ENCODE data around the gene PAIP2.

PAIP2 gene

GRCh38 chr5:139378941-139379361 is 37.3 kb downstream of the PAIP2 start:
- Histone ChIP-seq H3K36me3 (ENCODE audit: control insufficient read depth, insufficient read depth, low read length) (no peaks in the 10 kb centered on the region), H3K9me3 (ENCODE audit: control insufficient read depth, insufficient read depth, low read length) (no peaks in the 10 kb centered on the region), H3K27me3 (ENCODE audit: control insufficient read depth, insufficient read depth, low read length) (no peaks in the 10 kb centered on the region), H3K4me1 (ENCODE audit: control insufficient read depth, insufficient read depth, low read length) (peaks cover 5% of the 10 kb centered on the region; the same call in 1 of the 2 replicates), H3K9ac (ENCODE audit: low read depth, low read length) (no peak overlapping the region), H3K4me3 (ENCODE audit: low read depth, low read length) (no peak overlapping the region), H3K27ac (ENCODE audit: low read depth, low read length) (no peak overlapping the region)

DNA sequence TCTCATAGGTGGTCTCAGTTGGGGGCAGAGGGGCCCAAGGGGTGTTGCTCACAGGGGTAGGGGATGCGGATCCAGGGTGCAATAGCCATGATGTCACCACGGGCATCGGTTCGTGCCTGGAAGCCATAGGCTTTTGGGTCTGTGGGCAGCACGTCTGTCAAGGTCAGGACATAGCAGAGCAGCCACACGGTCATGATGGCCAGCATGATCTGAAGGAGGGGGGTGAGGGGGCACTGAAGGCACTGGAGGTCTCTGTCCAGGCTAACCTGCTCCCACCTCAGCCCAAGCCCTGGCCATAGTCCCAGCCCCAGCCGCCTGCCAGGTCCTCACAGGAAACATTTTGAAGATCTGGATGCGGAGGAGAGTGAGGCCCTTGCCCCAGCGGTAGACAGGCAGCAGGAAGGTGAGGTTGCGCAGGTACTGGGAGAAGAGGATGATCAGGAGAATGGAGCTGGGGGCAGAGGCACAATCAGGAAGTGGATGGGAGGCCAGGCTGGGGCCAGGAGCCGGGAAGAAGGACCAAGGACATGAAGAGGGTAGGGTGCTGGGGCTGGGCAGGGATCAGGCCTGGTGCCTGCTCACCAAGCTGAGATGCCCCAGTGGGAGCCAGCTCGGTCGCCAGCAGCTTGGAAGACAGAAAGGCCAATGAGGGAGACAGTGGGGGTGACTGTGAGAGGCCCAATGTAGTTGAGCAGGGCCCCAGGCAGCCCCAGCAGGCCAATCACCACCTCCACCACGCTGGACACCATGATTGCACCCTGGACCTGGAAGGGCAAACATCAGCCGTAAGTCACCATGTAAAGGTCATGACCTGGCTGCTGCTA is 38.2 kb downstream of the PAIP2 start:
- H3K9me3 ChIP-seq (ENCODE audit: control insufficient read depth, insufficient read depth, low read length) = no peaks in the 10 kb centered on the region
- no peak overlapping the region for H3K9ac ChIP-seq (ENCODE audit: low read depth, low read length)

GRCh38 chr5:139381837-139382761 is 40.4 kb downstream of the PAIP2 start:
- Histone ChIP-seq H3K27ac (ENCODE audit: low read depth, low read length) (no peak overlapping the region), H3K27me3 (ENCODE audit: control insufficient read depth, insufficient read depth, low read length) (no peaks in the 10 kb centered on the region), H3K4me3 (ENCODE audit: low read depth, low read length) (no peak overlapping the region), H3K9me3 (ENCODE audit: control insufficient read depth, insufficient read depth, low read length) (no peaks in the 10 kb centered on the region), H3K9ac (ENCODE audit: low read depth, low read length) (no peak overlapping the region), H3K4me1 (ENCODE audit: control insufficient read depth, insufficient read depth, low read length) (peaks cover 5% of the 10 kb centered on the region; the same call in 1 of the 2 replicates), H3K36me3 (ENCODE audit: control insufficient read depth, insufficient read depth, low read length) (no peaks in the 10 kb centered on the region)

More for the DNA sequence above, 38.2 kb downstream of the PAIP2 start:
- peaks cover 5% of the 10 kb centered on the region; the same call in 1 of the 2 replicates for H3K4me1 ChIP-seq (ENCODE audit: control insufficient read depth, insufficient read depth, low read length)
- no peak overlapping the region for H3K27ac ChIP-seq (ENCODE audit: low read depth, low read length)
- H3K4me3 ChIP-seq (ENCODE audit: low read depth, low read length) = no peak overlapping the region
- H3K36me3 ChIP-seq (ENCODE audit: control insufficient read depth, insufficient read depth, low read length) = no peaks in the 10 kb centered on the region
- H3K27me3 ChIP-seq (ENCODE audit: control insufficient read depth, insufficient read depth, low read length) = no peaks in the 10 kb centered on the region

GRCh38 chr5:139382807-139383206 is 41.2 kb downstream of the PAIP2 start:
- no peaks in the 10 kb centered on the region for H3K27me3 ChIP-seq (ENCODE audit: control insufficient read depth, insufficient read depth, low read length)
- no peak overlapping the region for H3K4me3 ChIP-seq (ENCODE audit: low read depth, low read length)
- H3K36me3 ChIP-seq (ENCODE audit: control insufficient read depth, insufficient read depth, low read length) = no peaks in the 10 kb centered on the region
- no peaks in the 10 kb centered on the region for H3K9me3 ChIP-seq (ENCODE audit: control insufficient read depth, insufficient read depth, low read length)
- H3K9ac ChIP-seq (ENCODE audit: low read depth, low read length) = no peak overlapping the region
- peaks cover 5% of the 10 kb centered on the region; the same call in 1 of the 2 replicates for H3K4me1 ChIP-seq (ENCODE audit: control insufficient read depth, insufficient read depth, low read length)
- no peak overlapping the region for H3K27ac ChIP-seq (ENCODE audit: low read depth, low read length)

- no peaks in the 10 kb centered on the region for H3K9me3 ChIP-seq (ENCODE audit: control insufficient read depth, insufficient read depth, low read length)
- H3K4me1 ChIP-seq (ENCODE audit: control insufficient read depth, insufficient read depth, low read length) = peaks cover 7% of the 10 kb centered on the region; the same call in 1 of the 2 replicates
- no peak within 1 kb of the TSS for H3K9ac ChIP-seq (ENCODE audit: low read depth, low read length)
- H3K4me3 ChIP-seq (ENCODE audit: low read depth, low read length) = no peak within 1 kb of the TSS
- H3K27ac ChIP-seq (ENCODE audit: low read depth, low read length) = no peak within 1 kb of the TSS
- no peaks in the 10 kb centered on the region for H3K36me3 ChIP-seq (ENCODE audit: control insufficient read depth, insufficient read depth, low read length)
- no peaks in the 10 kb centered on the region for H3K27me3 ChIP-seq (ENCODE audit: control insufficient read depth, insufficient read depth, low read length)
Observed at GRCh38 chr5:139383275-139383992, 41.8 kb downstream of the PAIP2 start, which contains the start of gene SLC23A1. TSS of gene SLC23A1 (minus strand) at chr5:139383297. CDS start at chr5:139383253, 44 bp downstream.

- Histone ChIP-seq H3K9ac (ENCODE audit: low read depth, low read length) (no peak overlapping the region), H3K9me3 (ENCODE audit: control insufficient read depth, insufficient read depth, low read length) (no peaks in the 10 kb centered on the region), H3K27me3 (ENCODE audit: control insufficient read depth, insufficient read depth, low read length) (no peaks in the 10 kb centered on the region), H3K4me1 (ENCODE audit: control insufficient read depth, insufficient read depth, low read length) (peaks cover 4% of the 10 kb centered on the region; the same call in 1 of the 2 replicates), H3K4me3 (ENCODE audit: low read depth, low read length) (no peak overlapping the region), H3K27ac (ENCODE audit: low read depth, low read length) (no peak overlapping the region), H3K36me3 (ENCODE audit: control insufficient read depth, insufficient read depth, low read length) (no peaks in the 10 kb centered on the region)
Observed at GRCh38 chr5:139383993-139384590, 42.4 kb downstream of the PAIP2 start.

DNA sequence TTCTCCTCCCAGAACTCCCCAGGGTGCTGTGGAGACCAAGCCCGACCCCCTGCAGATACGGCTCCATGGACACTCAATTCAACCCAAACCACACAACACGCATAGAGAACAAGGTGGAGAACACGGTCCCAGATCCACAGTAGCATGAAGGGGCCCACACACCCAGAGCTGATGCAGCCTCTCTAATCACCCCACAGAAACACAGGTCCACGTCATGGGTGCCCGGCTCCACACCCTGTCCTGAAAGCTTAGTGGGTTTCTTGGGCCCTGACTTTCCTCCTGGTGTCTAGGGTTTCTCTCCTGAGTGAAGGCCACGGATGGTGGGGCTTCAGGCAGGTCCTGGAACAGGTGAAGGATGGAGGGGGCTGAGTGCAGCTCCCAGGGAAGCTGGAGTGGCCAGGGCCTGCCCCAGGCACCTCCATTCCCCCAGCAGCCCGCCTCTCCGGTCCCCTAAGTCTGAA is 43.0 kb downstream of the PAIP2 start:
- Histone ChIP-seq H3K27me3 (ENCODE audit: control insufficient read depth, insufficient read depth, low read length) (no peaks in the 10 kb centered on the region), H3K4me3 (ENCODE audit: low read depth, low read length) (no peak overlapping the region), H3K36me3 (ENCODE audit: control insufficient read depth, insufficient read depth, low read length) (no peaks in the 10 kb centered on the region), H3K4me1 (ENCODE audit: control insufficient read depth, insufficient read depth, low read length) (peaks cover 4% of the 10 kb centered on the region; the same call in 1 of the 2 replicates), H3K9me3 (ENCODE audit: control insufficient read depth, insufficient read depth, low read length) (no peaks in the 10 kb centered on the region), H3K9ac (ENCODE audit: low read depth, low read length) (no peak overlapping the region), H3K27ac (ENCODE audit: low read depth, low read length) (no peak overlapping the region)

DNA sequence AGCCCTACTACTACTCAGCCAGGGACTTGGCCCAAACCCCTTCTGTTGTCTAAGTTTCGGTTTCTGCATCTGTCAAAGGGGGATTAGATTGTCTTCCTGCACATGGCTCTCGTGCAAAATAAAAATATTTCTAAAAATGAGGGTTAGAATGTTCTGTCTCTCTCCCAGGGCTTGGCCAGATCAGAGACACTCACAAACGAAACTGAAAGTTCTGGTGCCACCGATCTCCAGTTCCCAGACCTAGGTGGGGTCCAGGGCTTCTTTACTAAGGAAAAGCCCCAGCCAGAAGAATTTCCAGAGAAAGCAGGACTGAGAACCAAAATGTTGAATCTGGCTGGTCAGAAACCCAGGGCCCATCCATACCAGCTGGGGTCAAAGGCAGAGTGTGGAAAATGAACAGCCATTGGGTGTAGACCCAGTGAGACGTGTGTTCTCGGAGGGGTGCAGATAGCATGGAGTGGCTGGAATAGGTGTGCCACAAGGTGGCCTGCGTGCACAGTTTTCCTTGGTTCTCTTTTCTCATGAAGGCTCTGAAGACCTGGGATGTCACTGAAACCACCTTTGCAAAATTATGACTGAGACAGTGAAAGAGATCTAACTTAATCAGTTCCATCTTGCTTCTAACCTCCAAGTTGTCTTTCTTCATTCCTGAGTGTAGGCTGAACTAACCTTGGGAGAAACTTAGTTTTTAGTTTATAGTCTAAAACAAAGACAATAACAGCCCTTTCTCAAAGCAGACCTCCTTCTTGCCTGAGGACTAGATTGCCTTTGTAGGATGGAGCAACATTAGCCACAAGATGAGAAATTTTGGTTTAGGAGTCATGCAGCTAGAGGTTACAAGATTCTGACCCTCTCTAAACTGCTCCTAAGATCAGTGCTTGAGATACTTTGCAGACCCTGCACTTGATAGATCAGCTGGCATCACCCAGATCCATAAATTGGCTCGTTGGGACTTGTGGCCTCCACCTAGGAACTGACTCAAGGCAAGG is 43.7 kb downstream of the PAIP2 start:
- H3K27ac ChIP-seq (ENCODE audit: low read depth, low read length) = no peak overlapping the region
- H3K4me3 ChIP-seq (ENCODE audit: low read depth, low read length) = no peak overlapping the region
- no peak overlapping the region for H3K9ac ChIP-seq (ENCODE audit: low read depth, low read length)
- no peaks in the 10 kb centered on the region for H3K36me3 ChIP-seq (ENCODE audit: control insufficient read depth, insufficient read depth, low read length)
- no peaks in the 10 kb centered on the region for H3K9me3 ChIP-seq (ENCODE audit: control insufficient read depth, insufficient read depth, low read length)
- no peaks in the 10 kb centered on the region for H3K27me3 ChIP-seq (ENCODE audit: control insufficient read depth, insufficient read depth, low read length)
- peaks cover 4% of the 10 kb centered on the region; the same call in 1 of the 2 replicates for H3K4me1 ChIP-seq (ENCODE audit: control insufficient read depth, insufficient read depth, low read length)

- Histone ChIP-seq H3K4me1 (ENCODE audit: control insufficient read depth, insufficient read depth, low read length) (peaks cover 4% of the 10 kb centered on the region; the same call in 1 of the 2 replicates), H3K36me3 (ENCODE audit: control insufficient read depth, insufficient read depth, low read length) (no peaks in the 10 kb centered on the region), H3K9ac (ENCODE audit: low read depth, low read length) (no peak overlapping the region), H3K4me3 (ENCODE audit: low read depth, low read length) (no peak overlapping the region), H3K27ac (ENCODE audit: low read depth, low read length) (no peak overlapping the region), H3K9me3 (ENCODE audit: control insufficient read depth, insufficient read depth, low read length) (no peaks in the 10 kb centered on the region), H3K27me3 (ENCODE audit: control insufficient read depth, insufficient read depth, low read length) (no peaks in the 10 kb centered on the region)
Observed at GRCh38 chr5:139386050-139386438, 44.4 kb downstream of the PAIP2 start.

Data from HUES48 (cell line).